ENCODE data around the gene E2F6. TPM values are rescaled to one million over a fixed set of nuclear protein-coding genes. Genes with fewer than 3 reads are reported as not detected.

E2F6 gene
- total RNA-seq, 1 donor from 2014 or later: 22.1 TPM

DNA sequence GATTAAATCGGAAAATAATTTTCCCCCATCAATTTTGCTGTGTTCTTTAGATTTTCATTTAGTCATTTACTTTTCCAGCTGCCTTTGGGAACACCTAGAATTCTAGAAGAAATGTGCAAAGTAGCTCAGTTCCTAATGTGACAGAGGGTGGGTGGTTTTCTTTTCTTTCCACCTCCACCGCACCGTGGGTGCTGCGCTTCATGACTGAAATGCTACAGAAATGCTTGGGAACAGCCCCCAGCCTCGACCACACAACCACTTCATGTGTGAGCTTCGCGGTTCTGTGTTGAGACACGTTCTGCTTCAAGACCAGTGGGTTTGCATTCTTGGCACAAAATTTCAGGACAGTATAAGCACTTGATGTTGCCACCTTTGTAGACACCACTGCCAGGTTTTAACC is 30.9 kb downstream of the E2F6 start:
- Mint-ChIP-seq H3K9me3 (ENCODE audit: unreplicated experiment) (no peaks in the 10 kb centered on the region), H3K27me3 (ENCODE audit: low read depth, unreplicated experiment) (no peaks in the 10 kb centered on the region), H3K27ac (ENCODE audit: unreplicated experiment) (no peak overlapping the region), H3K36me3 (ENCODE audit: low read depth, unreplicated experiment) (peaks cover 21% of the 10 kb centered on the region), H3K4me1 (ENCODE audit: low read depth, unreplicated experiment) (no peaks in the 10 kb centered on the region), H3K4me3 (ENCODE audit: unreplicated experiment) (no peak overlapping the region)
- H3K4me1 ChIP-seq (ENCODE audit: insufficient read depth, low read length): no peaks in the 10 kb centered on the region
- no peak overlapping the region for H2AFZ ChIP-seq (ENCODE audit: low read depth, low read length)
- no peak overlapping the region for H3K4me2 ChIP-seq (ENCODE audit: low read length)
- H3K36me3 ChIP-seq (ENCODE audit: insufficient read depth, low read length): peaks cover 6% of the 10 kb centered on the region
- no peak for FAIRE-seq
- no peaks in the 10 kb centered on the region for H4K20me1 ChIP-seq (ENCODE audit: insufficient read depth, low read length)
- DNase-seq (ENCODE audit: low read depth): no peak
- no peaks in the 10 kb centered on the region for H3K27me3 ChIP-seq (ENCODE audit: insufficient read depth, low read length)
- no peak overlapping the region for H3K4me3 ChIP-seq (ENCODE audit: insufficient read depth, low read depth, low read length)
- H3K27ac ChIP-seq (ENCODE audit: low read depth, low read length): no peak overlapping the region
- no peak overlapping the region for H3K9ac ChIP-seq (ENCODE audit: low read length)
- H3K9me3 ChIP-seq (ENCODE audit: insufficient read depth, low read depth, low read length): peaks cover 3% of the 10 kb centered on the region
- TF ChIP-seq CTCF (IDR thresholded peaks at IDR 0.05; ENCODE audit: insufficient read depth, low read depth, low read length): no peak
- no peak for TF ChIP-seq EZH2 (IDR thresholded peaks at IDR 0.05; ENCODE audit: insufficient read depth, low read length)
- no peaks in the 10 kb centered on the region for H3K79me2 ChIP-seq (ENCODE audit: insufficient read depth, low read length)

DNA sequence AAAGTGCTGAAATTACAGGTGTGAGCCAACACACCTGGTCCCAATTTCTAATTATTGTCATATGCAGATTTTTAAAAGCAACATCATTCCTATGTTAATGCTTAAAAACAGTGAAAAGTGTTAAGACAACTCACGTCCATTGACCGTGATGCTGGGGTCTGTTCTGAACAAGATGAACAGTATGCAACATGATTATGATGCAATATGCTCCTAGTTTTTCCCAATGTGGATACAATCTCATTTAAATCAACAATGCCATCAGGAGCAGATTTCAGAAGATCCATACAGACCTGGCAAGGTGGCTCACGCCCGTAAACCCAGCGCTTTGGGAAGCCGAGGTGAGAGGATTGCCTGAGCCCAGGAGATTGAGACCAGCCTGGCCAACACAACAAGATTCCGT is 31.5 kb downstream of the E2F6 start:
- peaks cover 6% of the 10 kb centered on the region for H3K36me3 ChIP-seq (ENCODE audit: insufficient read depth, low read length)
- no peak for FAIRE-seq
- Mint-ChIP-seq H3K27ac (ENCODE audit: unreplicated experiment) (no peak overlapping the region), H3K36me3 (ENCODE audit: low read depth, unreplicated experiment) (peaks cover 19% of the 10 kb centered on the region), H3K27me3 (ENCODE audit: low read depth, unreplicated experiment) (no peaks in the 10 kb centered on the region), H3K4me3 (ENCODE audit: unreplicated experiment) (no peak overlapping the region), H3K4me1 (ENCODE audit: low read depth, unreplicated experiment) (no peaks in the 10 kb centered on the region), H3K9me3 (ENCODE audit: unreplicated experiment) (no peaks in the 10 kb centered on the region)
- no peaks in the 10 kb centered on the region for H3K79me2 ChIP-seq (ENCODE audit: insufficient read depth, low read length)
- H2AFZ ChIP-seq (ENCODE audit: low read depth, low read length): no peak overlapping the region
- no peaks in the 10 kb centered on the region for H3K27me3 ChIP-seq (ENCODE audit: insufficient read depth, low read length)
- H3K9ac ChIP-seq (ENCODE audit: low read length): no peak overlapping the region
- no peak overlapping the region for H3K27ac ChIP-seq (ENCODE audit: low read depth, low read length)
- TF ChIP-seq EZH2 (IDR thresholded peaks at IDR 0.05; ENCODE audit: insufficient read depth, low read length) (no peak), CTCF (IDR thresholded peaks at IDR 0.05; ENCODE audit: insufficient read depth, low read depth, low read length) (no peak)
- no peak overlapping the region for H3K4me2 ChIP-seq (ENCODE audit: low read length)
- no peak for DNase-seq (ENCODE audit: low read depth)
- no peaks in the 10 kb centered on the region for H3K4me1 ChIP-seq (ENCODE audit: insufficient read depth, low read length)
- H3K4me3 ChIP-seq (ENCODE audit: insufficient read depth, low read depth, low read length): no peak overlapping the region
- peaks cover 3% of the 10 kb centered on the region for H3K9me3 ChIP-seq (ENCODE audit: insufficient read depth, low read depth, low read length)
- no peaks in the 10 kb centered on the region for H4K20me1 ChIP-seq (ENCODE audit: insufficient read depth, low read length)

GRCh38 chr2:11433822-11434221 is 32.1 kb downstream of the E2F6 start:
- H3K4me1 ChIP-seq (ENCODE audit: insufficient read depth, low read length): no peaks in the 10 kb centered on the region
- H3K4me1 Mint-ChIP-seq (ENCODE audit: low read depth, unreplicated experiment): no peaks in the 10 kb centered on the region
- peaks cover 3% of the 10 kb centered on the region for H3K9me3 ChIP-seq (ENCODE audit: insufficient read depth, low read depth, low read length)
- H3K36me3 ChIP-seq (ENCODE audit: insufficient read depth, low read length): peaks cover 2% of the 10 kb centered on the region
- TF ChIP-seq CTCF (IDR thresholded peaks at IDR 0.05; ENCODE audit: insufficient read depth, low read depth, low read length): no peak
- TF ChIP-seq EZH2 (IDR thresholded peaks at IDR 0.05; ENCODE audit: insufficient read depth, low read length): no peak
- H3K4me3 ChIP-seq (ENCODE audit: insufficient read depth, low read depth, low read length): no peak overlapping the region
- no peak overlapping the region for H3K9ac ChIP-seq (ENCODE audit: low read length)
- no peaks in the 10 kb centered on the region for H3K27me3 ChIP-seq (ENCODE audit: insufficient read depth, low read length)
- no peak overlapping the region for H3K4me2 ChIP-seq (ENCODE audit: low read length)
- no peak overlapping the region for H3K27ac Mint-ChIP-seq (ENCODE audit: unreplicated experiment)
- no peak overlapping the region for H3K4me3 Mint-ChIP-seq (ENCODE audit: unreplicated experiment)
- no peak for FAIRE-seq
- H3K27me3 Mint-ChIP-seq (ENCODE audit: low read depth, unreplicated experiment): no peaks in the 10 kb centered on the region
- no peaks in the 10 kb centered on the region for H3K9me3 Mint-ChIP-seq (ENCODE audit: unreplicated experiment)
- H4K20me1 ChIP-seq (ENCODE audit: insufficient read depth, low read length): no peaks in the 10 kb centered on the region
- H3K36me3 Mint-ChIP-seq (ENCODE audit: low read depth, unreplicated experiment): peaks cover 19% of the 10 kb centered on the region
- no peaks in the 10 kb centered on the region for H3K79me2 ChIP-seq (ENCODE audit: insufficient read depth, low read length)
- no peak overlapping the region for H2AFZ ChIP-seq (ENCODE audit: low read depth, low read length)
- DNase-seq (ENCODE audit: low read depth): no peak
- no peak overlapping the region for H3K27ac ChIP-seq (ENCODE audit: low read depth, low read length)

Data from astrocyte (in vitro differentiated cells and primary cell).